Epidermal melanocyte (primary cell): ENCODE measurements around the gene LFNG.

Experiments used
- DNase-seq: peaks from one replicate; pipeline ENCODE4 v3.0.0; 2011; ENCODE audit warnings: low spot score; ENCODE audit not compliant: insufficient read length

LFNG gene

GRCh38 chr7:2501947-2502646, 17.5 kb upstream of the LFNG start:
- DNase-seq, result no peak

- DNase-seq, result no peak
These were observed 17.0 kb upstream of the LFNG start for GRCh38 chr7:2502647-2502966.

DNA sequence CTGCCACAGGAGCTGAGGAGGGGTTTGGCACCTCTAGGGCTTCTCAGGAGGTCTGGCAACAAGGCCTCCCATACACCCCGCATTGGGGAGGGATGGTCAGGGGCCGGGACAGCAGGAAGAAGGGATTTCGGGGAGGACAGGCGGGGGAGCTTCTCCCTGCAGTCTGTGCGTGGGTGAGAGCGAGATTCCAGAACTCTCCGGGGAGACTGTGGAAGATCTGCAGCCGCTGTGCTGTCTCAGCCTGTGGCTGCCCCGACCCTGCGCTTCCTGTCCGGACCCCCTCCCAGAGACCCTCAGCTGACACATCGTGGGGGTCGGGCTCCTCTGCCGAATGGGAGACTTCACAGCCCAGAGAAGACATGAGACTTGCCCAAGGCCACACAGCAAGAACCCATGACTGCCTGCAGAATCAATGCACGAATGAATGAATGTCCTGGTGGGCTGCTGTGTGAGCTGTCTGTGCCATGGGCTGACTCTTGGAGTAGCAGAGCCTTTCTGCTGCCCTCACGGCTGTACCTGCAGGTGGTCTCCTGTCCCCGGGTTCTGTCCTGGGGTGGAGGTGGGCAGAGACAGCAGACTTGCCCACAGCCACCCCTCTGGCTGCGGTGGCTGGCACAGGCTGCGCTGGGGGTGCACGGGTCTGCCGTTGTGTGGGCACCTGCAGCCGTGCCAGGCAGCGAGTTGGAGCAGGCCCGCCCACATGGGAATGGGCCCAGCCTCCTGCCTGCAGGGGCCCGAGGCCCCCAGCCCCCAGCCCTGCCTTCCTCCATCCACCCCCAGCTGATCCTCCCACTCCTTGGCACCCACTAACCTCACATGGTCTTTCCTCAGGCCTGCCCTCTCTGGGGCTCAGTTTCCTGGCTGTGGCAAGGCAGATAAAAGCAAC, 16.3 kb upstream of the LFNG start:
- no peak for DNase-seq

GRCh38 chr7:2504128-2504888, 15.3 kb upstream of the LFNG start:
- DNase-seq, result no peak

DNA sequence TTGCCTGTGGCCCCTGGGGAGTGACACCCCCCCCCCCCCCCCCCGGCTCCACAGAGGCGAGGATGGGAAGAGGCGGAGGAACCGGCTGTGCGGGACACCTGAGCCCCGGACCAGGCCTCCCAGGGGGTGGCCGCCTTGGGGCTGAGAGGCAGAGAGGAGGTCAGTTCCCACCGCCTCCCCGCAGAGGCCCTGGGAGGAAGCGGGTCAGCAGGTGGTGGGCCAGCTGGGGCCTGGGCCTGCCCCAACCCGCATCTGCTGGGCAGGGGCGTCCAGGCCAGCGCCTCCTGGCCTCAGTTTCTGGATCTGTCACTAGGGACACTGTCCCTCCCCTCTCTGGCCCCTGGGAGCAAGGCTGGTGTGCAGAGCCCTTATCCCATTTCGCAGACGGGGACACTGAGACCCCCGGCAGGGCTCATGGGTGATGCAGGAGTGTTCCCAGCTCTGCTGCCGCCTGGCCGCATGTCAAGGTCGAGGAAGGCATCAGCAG, 14.6 kb upstream of the LFNG start:
- DNase-seq, result no peak

- DNase-seq, result no peak
These were observed 14.2 kb upstream of the LFNG start for GRCh38 chr7:2505401-2505800.

GRCh38 chr7:2507208-2507916, 12.2 kb upstream of the LFNG start:
- no peak for DNase-seq

DNA sequence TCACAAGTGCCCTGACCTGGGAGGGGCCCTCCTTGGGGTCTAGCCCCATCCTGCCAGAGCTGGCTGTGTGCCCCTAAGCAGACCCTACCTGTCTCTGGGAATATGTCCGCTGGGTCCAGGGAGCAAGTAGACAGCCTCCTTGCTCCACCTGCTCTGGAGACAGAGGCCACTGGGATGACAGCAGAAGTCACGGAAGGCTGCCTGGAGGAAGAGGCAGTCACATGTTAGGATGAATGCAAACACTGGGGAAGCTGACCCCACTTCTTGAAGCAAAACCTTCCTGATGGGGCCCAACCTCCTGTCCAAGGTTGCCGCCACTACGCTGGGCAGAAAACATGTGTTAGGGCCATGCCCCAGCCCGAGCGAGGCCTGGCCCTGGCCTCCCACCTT, 11.7 kb upstream of the LFNG start:
- no peak for DNase-seq

- peak; percentile 77 for DNase-seq
These were observed 11.0 kb upstream of the LFNG start for GRCh38 chr7:2508327-2509215.

DNA sequence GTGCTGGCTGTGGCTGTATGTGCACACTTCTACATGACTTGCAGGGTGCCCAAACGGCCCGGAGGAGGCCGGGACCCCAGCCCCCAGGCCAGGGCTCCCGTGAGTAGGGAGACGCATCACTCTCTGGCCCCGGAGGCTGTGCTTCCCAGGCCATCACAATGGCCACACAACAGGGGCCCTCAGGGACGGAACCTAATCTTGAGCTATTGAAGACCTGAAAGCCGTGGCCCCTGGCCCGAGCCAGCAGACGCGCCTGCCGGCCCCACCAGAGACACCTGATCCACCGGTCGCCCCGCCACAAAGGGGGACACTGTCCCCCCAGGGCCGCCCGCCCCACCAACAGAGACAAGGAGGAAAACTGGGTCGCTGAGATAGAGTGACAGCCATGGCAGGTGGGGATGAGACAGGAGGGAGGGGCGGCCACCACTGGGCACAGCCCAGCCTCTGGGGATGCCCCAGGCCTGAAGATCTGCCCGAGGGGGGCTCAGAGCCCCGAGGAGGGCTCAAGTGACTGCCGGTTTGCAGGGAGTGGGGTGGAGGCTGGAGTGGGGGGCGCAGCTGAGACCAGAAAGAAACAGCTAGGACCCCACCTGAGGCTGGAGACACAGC, 10.2 kb upstream of the LFNG start:
- no peak for DNase-seq

GRCh38 chr7:2510130-2510776, 9.3 kb upstream of the LFNG start:
- no peak for DNase-seq

DNA sequence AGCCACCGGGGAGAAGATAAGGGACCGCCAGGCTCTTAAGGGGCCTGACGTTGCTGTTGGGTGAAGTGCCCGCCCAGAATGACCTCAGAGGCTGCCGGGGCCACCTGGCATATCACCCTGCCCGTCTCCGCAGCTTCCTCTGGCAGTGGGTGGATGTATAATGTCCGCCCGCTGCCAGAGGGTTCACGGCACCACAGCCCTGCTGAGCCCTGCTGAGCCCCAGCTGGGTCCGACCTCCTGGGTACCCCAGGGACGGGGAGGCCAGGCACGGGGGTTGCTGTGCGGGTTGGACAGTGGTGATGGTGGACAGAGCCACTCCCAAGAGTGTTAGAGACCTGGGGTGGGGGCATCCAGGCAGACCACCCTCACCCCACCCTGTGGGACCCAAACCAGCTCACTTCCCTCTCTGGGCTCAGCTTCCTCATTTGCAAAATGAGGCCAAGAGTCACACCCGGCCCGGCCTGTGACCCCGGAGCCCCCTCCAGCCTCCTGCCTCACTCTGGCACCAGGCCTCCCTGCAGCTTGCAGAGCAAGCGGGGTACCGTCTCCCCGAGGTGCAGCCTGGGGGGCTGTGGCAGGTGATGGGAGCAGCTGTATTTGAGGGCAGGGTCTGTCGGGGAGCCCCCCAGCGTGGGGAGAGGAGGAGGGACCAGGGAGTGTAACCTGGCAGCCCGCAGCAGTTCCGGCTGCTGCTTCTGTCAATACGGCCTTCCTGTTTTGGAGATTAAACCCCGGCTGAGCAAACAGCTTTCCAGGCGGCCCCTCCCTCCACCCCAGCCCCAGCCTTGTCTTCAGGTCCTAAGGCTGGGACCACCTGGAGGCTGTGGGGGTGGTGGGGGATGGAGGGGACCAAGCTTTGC, 8.4 kb upstream of the LFNG start:
- DNase-seq, result no peak

DNA sequence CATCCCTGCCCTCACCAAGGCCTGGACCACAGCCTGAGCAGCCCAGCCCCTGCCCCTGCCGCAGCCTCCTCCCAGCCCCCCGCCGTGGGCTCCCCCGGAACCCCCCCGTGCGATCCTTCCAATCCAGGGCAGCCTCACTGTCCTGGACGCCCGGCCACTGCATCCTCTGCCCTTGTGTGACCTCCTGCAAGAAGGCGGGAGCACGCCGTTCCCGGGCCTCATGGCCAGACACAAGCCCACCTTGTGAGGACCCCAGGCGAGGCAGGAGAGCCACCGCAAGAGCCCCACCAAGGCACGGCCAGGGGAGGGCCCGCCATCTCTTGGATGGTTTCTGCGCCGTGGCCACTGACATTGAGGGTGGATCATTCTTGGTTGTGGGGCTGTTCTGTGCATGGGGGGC, 7.8 kb upstream of the LFNG start:
- DNase-seq, result no peak

- no peak for DNase-seq
These were observed 7.4 kb upstream of the LFNG start for GRCh38 chr7:2512179-2512661.

DNA sequence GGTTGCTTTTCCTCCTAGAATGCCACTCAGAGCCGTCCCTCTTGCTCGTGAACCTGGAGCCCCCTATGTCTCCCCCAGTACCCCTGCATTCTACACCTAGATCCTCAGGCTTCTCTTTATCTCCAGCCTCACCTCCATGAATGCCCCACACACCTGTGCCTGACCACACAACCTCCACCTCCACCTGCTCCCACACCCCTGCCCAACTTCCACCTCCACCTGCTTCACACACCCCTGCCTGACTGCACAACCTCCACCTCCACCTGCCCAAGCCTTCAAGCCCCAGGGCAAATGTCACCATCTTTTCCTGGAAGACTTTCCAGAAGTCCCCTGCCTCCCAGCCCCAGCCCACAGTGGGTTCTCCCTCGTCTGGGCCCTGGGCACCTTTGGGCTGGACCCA, 6.9 kb upstream of the LFNG start:
- DNase-seq, result no peak

DNA sequence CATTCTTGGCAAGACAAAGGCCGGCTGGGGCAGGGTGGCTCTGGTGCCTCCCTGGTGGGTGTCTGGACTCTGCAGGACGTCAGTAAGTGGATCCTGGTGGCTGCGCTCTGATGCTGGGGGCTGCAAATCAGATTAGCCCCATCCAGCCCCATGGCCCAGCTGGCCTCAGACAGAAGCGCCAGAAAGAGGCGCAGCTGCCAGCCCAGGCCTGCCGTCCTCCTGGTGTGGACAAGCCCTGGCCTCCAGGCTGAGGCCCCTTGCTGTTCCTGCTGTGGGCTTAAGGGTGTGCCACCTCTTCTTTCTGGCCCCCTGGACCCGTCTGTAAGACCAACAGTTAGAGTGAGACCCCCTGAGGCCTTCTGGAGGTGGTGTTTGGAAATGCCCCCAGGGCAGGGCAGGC, 5.9 kb upstream of the LFNG start:
- DNase-seq, result no peak

DNA sequence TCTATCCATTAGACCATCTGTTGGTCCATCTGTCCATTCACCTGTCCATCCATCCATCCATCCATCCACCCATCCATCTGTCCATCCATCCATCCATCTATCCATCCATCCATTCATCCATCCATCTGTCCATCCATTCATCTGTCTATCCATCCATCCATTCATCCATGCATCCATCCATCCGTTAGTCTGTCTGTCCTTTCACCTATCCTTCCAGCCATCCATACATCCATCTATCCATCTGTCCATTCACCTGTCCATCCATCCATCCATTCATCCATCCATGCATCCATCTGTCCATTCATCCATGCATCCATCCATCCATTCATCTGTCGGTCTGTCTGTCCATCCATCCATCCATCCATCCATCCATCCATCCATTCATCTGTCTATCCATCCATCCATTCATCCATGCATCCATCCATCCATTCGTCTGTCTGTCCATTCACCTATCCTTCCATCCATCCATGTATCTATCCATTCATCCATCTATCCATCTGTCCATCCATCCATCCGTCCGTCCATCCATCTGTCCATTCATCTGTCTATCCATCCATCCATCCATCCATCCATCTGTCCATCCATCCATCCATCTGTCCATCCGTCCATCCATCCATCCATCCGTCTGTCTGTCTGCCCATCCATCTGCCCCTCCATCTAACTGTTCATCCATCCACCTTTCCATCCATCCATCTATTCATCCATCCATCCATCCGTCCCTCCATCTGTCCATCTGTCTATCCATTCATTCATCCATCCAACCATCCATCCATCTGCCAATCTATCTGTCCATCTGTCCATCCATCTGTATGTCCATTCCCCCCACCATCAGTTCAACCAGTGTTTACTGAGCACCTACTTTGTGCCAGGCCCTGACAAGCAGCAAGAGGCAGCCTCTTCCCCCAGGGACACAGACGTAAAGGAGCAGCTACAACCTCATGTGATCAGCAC, 4.8 kb upstream of the LFNG start:
- DNase-seq, result no peak
